CD14-positive monocyte (primary cell): ENCODE data around the gene CA11. TPM values are rescaled to one million over a fixed set of nuclear protein-coding genes. Genes with fewer than 3 reads are reported as not detected.
"Not testable (repeated sequence)": the region's sequence is repeated elsewhere in the genome, so short reads cannot be mapped to it uniquely, and the experiment has no call there.

Experiments used
- DNase-seq, 3 donors: peaks; one replicate each; pipeline ENCODE4 v3.0.0-alpha.2; 2011 to 2022
- H2AFZ ChIP-seq: 2 replicates; pipeline ENCODE4 v1.6.0; 2012; ENCODE audit warnings: mild to moderate bottlenecking, low read depth, low read length, inconsistent platforms; ENCODE audit not compliant: insufficient read depth, poor library complexity, severe bottlenecking
- H3K27ac ChIP-seq, 2 donors: 1 replicate in 1 of 2; 2 replicates in 1 of 2; pipeline ENCODE4 v1.5.1; 2012 to 2013; ENCODE audit warnings: low read length in 2 of 2, control low read depth in 1 of 2, inconsistent platforms in 1 of 2, low read depth in 1 of 2, mild to moderate bottlenecking in 1 of 2
- H3K27me3 ChIP-seq, 2 donors: one replicate each; pipeline versions ENCODE4 v1.6.0 to v1.6.1; 2011 to 2013; ENCODE audit warnings: low read length in 2 of 2; ENCODE audit not compliant: control insufficient read depth in 2 of 2, insufficient read depth in 2 of 2
- H3K36me3 ChIP-seq, 2 donors: replicated peaks in 1 of 2; 1 replicate in 1 of 2; 2 replicates in 1 of 2; pipeline versions ENCODE4 v1.5.1 to v1.6.1; 2012 to 2013; ENCODE audit warnings: low read length in 2 of 2, control low read depth in 1 of 2, inconsistent platforms in 1 of 2, mild to moderate bottlenecking in 1 of 2; ENCODE audit not compliant: insufficient read depth in 2 of 2, control insufficient read depth in 1 of 2
- H3K4me1 ChIP-seq, 2 donors: 1 replicate in 1 of 2; 2 replicates in 1 of 2; pipeline versions ENCODE4 v1.5.1 to v1.6.1; 2012 to 2013; ENCODE audit warnings: low read length in 2 of 2, control low read depth in 1 of 2, inconsistent platforms in 1 of 2, mild to moderate bottlenecking in 1 of 2, moderate library complexity in 1 of 2; ENCODE audit not compliant: insufficient read depth in 2 of 2, control insufficient read depth in 1 of 2
- H3K4me2 ChIP-seq: replicated peaks from 2 replicates; pipeline ENCODE3; 2012; ENCODE audit warnings: low read length, moderate library complexity, mild to moderate bottlenecking; ENCODE audit not compliant: poor library complexity, severe bottlenecking; ENCODE audit errors: extremely low read depth
- H3K4me3 ChIP-seq, 3 experiments: fragments of 200-600 bp in 1 of 3; sonication (generic) in 1 of 3; replicated peaks in 1 of 3; 1 replicate in 2 of 3; 2 replicates in 1 of 3; pipeline ENCODE4 v1.5.1; 2011 to 2013; ENCODE audit warnings: low read length in 3 of 3, mild to moderate bottlenecking in 3 of 3, control low read depth in 2 of 3, low read depth in 2 of 3, inconsistent platforms in 1 of 3, moderate library complexity in 1 of 3
- H3K79me2 ChIP-seq: 2 replicates; pipeline ENCODE4 v1.6.0; 2012; ENCODE audit warnings: mild to moderate bottlenecking, control low read depth, inconsistent platforms, low read length, moderate library complexity; ENCODE audit not compliant: insufficient read depth
- H3K9ac ChIP-seq: 2 replicates; pipeline ENCODE4 v1.6.0; 2017; ENCODE audit warnings: low read length, mild to moderate bottlenecking; ENCODE audit not compliant: insufficient read depth, poor library complexity, severe bottlenecking
- H3K9me3 ChIP-seq, 2 donors: replicated peaks in 1 of 2; 1 replicate in 1 of 2; 2 replicates in 1 of 2; pipeline versions ENCODE4 v1.5.1 to v1.6.1; 2012 to 2013; ENCODE audit warnings: low read length in 2 of 2, control low read depth in 1 of 2; ENCODE audit not compliant: control insufficient read depth in 1 of 2, insufficient read depth in 1 of 2
- H4K20me1 ChIP-seq: 2 replicates; pipeline ENCODE4 v1.6.0; 2012; ENCODE audit warnings: mild to moderate bottlenecking, low read length, control low read depth, moderate library complexity; ENCODE audit not compliant: insufficient read depth
- H3K27ac Mint-ChIP-seq, 7 donors: one replicate each; pipeline ENCODE4 v1.8.0; 2020; ENCODE audit warnings: mild to moderate bottlenecking in 7 of 7, mixed read lengths in 7 of 7, moderate library complexity in 6 of 7, inconsistent platforms in 2 of 7
- H3K27me3 Mint-ChIP-seq, 3 donors: one replicate each; pipeline ENCODE4 v1.8.0; 2021 to 2022; ENCODE audit warnings: low read depth in 3 of 3, mild to moderate bottlenecking in 3 of 3, mixed read lengths in 3 of 3, moderate library complexity in 3 of 3, inconsistent platforms in 1 of 3
- H3K36me3 Mint-ChIP-seq, 2 donors: one replicate each; pipeline ENCODE4 v1.8.0; 2020; ENCODE audit warnings: mixed read lengths in 2 of 2, inconsistent platforms in 1 of 2, mild to moderate bottlenecking in 1 of 2
- H3K4me1 Mint-ChIP-seq: one replicate; pipeline ENCODE4 v1.8.0; 2020; ENCODE audit warnings: mild to moderate bottlenecking, mixed read lengths
- H3K4me3 Mint-ChIP-seq, 2 donors: one replicate each; pipeline ENCODE4 v1.8.0; 2020; ENCODE audit warnings: mild to moderate bottlenecking in 2 of 2, mixed read lengths in 2 of 2, moderate library complexity in 1 of 2
- H3K9me3 Mint-ChIP-seq, 7 donors: one replicate each; pipeline ENCODE4 v1.8.0; 2020 to 2022; ENCODE audit warnings: mixed read lengths in 7 of 7, mild to moderate bottlenecking in 6 of 7, moderate library complexity in 6 of 7, inconsistent platforms in 2 of 7
- WGBS: methylation state at CpG from one replicate; pipeline ENCODE4 v1.1.5; 2013; ENCODE audit warnings: missing lambda C conversion rate; ENCODE audit not compliant: insufficient coverage; 5-methylcytosine and 5-hydroxymethylcytosine counted together
- intact Hi-C, 2 donors: fragments of 100-400 bp; cut with micrococcal nuclease; formaldehyde crosslinking; loops; one replicate each; pipeline versions ENCODE4 v1.15.0 to v1.15.1; 2023
- polyA plus RNA-seq, 3 donors: library from polyadenylated mRNA; depleted of rRNA in 1 of 3; unstranded in 2 of 3; stranded (reverse) in 1 of 3; fragments of 300-500 nt in 2 of 3; fragments of >200 nt in 1 of 3; fragmentation: Illumina TruSeq in 2 of 3; gene quantifications; 1 replicate in 2 of 3; 2 replicates in 1 of 3; pipeline ENCODE4 v1.2.3, GENCODE V29; 2012 to 2021
- TF ChIP-seq, protein P1 (sequence below): fragments of 200-600 bp; IDR thresholded peaks from one replicate; pipeline ENCODE4 v1.8.0; 2022; ENCODE audit warnings: antibody characterized with exemption, mild to moderate bottlenecking

The CA11 gene
- polyA plus RNA-seq, 3 donors = 1.1 to 4.9 (median 1.8) TPM

DNA sequence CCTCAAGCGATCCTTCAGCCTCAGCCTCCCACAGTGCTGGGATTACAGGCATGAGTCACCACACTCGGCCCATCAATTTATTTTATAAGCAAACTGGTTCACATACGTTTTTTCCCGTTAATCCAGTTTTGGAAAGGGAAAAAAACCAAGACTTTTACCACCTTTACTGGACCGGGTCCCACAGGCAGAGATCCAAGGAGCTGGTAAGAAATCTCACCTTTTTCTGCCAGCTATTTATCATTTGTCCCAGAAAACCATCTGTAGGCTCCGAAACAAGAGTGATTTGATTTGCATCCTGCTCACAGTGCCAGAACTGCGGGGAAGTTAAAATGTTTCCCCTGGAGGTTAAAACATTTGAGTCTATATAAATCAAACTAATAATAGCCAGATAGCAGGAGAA lies 43.5 kb upstream of the CA11 start:
- 100% methylated on average over 3 of the region's 7 CpGs for WGBS
- intact Hi-C loops = no loop called here
- Histone ChIP-seq H3K4me3 (no peak overlapping the region), H3K4me1 (no peaks in the 10 kb centered on the region), H3K79me2 (no peaks in the 10 kb centered on the region), H3K27ac (no peak overlapping the region), H3K9ac (no peak overlapping the region), H3K36me3 (no peaks in the 10 kb centered on the region), H2AFZ (no peak overlapping the region), H3K4me2 (no peak overlapping the region), H3K9me3 (no peaks in the 10 kb centered on the region), H3K27me3 (no peaks in the 10 kb centered on the region), H4K20me1 (no peaks in the 10 kb centered on the region)
- DNase-seq = no peak
- Mint-ChIP-seq H3K27ac (no peak overlapping the region), H3K4me1 (peaks cover 4% of the 10 kb centered on the region), H3K4me3 (no peak overlapping the region), H3K27me3 (peaks cover 2 to 10% (median 6%) of the 10 kb centered on the region in 3 donors), H3K36me3 (no peaks in the 10 kb centered on the region), H3K9me3 (peaks cover 0 to 3% (median 0%) of the 10 kb centered on the region in 7 donors)
- TF ChIP-seq, protein P1, sequence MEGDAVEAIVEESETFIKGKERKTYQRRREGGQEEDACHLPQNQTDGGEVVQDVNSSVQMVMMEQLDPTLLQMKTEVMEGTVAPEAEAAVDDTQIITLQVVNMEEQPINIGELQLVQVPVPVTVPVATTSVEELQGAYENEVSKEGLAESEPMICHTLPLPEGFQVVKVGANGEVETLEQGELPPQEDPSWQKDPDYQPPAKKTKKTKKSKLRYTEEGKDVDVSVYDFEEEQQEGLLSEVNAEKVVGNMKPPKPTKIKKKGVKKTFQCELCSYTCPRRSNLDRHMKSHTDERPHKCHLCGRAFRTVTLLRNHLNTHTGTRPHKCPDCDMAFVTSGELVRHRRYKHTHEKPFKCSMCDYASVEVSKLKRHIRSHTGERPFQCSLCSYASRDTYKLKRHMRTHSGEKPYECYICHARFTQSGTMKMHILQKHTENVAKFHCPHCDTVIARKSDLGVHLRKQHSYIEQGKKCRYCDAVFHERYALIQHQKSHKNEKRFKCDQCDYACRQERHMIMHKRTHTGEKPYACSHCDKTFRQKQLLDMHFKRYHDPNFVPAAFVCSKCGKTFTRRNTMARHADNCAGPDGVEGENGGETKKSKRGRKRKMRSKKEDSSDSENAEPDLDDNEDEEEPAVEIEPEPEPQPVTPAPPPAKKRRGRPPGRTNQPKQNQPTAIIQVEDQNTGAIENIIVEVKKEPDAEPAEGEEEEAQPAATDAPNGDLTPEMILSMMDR = no peak

DNA sequence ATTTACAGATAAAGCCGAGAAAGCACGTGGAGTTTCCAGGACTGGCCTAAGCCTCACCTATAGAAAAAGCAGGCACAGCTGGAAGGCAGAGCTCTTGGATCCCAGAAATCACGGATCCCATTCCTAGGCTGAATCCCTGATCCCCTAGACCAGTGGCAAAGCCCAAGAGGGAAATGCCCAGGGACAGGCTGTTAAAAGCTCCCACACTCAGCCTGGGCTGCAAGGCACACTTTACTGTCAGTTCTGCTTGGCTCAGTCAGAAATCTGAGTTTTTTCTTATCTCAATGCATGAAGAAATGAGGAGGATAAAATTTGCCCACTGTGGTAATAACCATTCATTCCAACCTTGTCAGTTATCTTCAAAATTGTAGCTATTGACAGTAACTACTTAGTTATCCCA lies 41.8 kb upstream of the CA11 start:
- intact Hi-C loops = no loop called here
- TF ChIP-seq, protein P1 = no peak
- Histone ChIP-seq H4K20me1 (no peaks in the 10 kb centered on the region), H3K4me3 (no peak overlapping the region), H3K27me3 (no peaks in the 10 kb centered on the region), H3K27ac (no peak overlapping the region), H3K4me2 (no peak overlapping the region), H3K79me2 (no peaks in the 10 kb centered on the region), H3K36me3 (no peaks in the 10 kb centered on the region), H3K9me3 (no peaks in the 10 kb centered on the region), H3K4me1 (no peaks in the 10 kb centered on the region), H3K9ac (no peak overlapping the region), H2AFZ (no peak overlapping the region)
- WGBS = 100% methylated on average over 3 of the region's 3 CpGs
- no peak overlapping the region for H3K27ac Mint-ChIP-seq
- H3K4me1 Mint-ChIP-seq = peaks cover 13% of the 10 kb centered on the region
- DNase-seq = no peak
- peaks cover 2 to 8% (median 7%) of the 10 kb centered on the region in 3 donors for H3K27me3 Mint-ChIP-seq
- no peaks in the 10 kb centered on the region for H3K36me3 Mint-ChIP-seq
- H3K9me3 Mint-ChIP-seq = peaks cover 0 to 3% (median 0%) of the 10 kb centered on the region in 7 donors
- no peak overlapping the region for H3K4me3 Mint-ChIP-seq

DNA sequence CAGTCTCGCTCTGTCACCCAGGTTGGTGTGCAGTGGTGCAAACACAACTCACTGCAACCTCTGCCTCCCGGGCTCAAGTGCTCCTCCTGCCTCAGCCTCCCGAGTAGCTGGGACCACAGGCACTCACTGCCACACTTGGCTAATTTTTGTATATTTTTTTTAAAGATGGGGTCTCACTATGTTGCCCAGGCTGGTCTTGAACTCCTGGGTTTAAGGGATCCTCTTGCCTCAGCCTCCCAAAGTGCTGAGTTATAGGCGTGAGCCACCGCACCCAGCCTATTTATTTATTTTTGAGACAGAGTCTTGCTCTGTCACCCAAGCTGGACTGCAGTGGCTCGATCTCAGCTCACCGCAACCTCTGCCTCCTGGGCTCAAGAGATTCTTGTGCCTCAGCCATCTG lies 40.6 kb upstream of the CA11 start:
- DNase-seq, H3K4me3 ChIP-seq, H3K4me1 ChIP-seq, H3K9me3 ChIP-seq, H3K27ac Mint-ChIP-seq, H3K9me3 Mint-ChIP-seq, H4K20me1 ChIP-seq, H3K79me2 ChIP-seq, H2AFZ ChIP-seq, intact Hi-C loops, H3K9ac ChIP-seq, H3K36me3 ChIP-seq, H3K36me3 Mint-ChIP-seq, H3K27ac ChIP-seq, H3K27me3 Mint-ChIP-seq, H3K4me2 ChIP-seq, H3K27me3 ChIP-seq, H3K4me3 Mint-ChIP-seq: not testable (repeated sequence)
- WGBS = 100% methylated on average over 5 of the region's 7 CpGs
- peaks cover 13% of the 10 kb centered on the region for H3K4me1 Mint-ChIP-seq
